Measurements from ENCODE around the gene MED28.

GRCh38 chr4:17681281-17682221 lies 67.1 kb downstream of the MED28 start:
- TF ChIP-seq, protein P1, sequence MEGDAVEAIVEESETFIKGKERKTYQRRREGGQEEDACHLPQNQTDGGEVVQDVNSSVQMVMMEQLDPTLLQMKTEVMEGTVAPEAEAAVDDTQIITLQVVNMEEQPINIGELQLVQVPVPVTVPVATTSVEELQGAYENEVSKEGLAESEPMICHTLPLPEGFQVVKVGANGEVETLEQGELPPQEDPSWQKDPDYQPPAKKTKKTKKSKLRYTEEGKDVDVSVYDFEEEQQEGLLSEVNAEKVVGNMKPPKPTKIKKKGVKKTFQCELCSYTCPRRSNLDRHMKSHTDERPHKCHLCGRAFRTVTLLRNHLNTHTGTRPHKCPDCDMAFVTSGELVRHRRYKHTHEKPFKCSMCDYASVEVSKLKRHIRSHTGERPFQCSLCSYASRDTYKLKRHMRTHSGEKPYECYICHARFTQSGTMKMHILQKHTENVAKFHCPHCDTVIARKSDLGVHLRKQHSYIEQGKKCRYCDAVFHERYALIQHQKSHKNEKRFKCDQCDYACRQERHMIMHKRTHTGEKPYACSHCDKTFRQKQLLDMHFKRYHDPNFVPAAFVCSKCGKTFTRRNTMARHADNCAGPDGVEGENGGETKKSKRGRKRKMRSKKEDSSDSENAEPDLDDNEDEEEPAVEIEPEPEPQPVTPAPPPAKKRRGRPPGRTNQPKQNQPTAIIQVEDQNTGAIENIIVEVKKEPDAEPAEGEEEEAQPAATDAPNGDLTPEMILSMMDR (conservative IDR thresholded peaks at IDR 0.05; ENCODE audit: low read length) = no peak
- TF ChIP-seq EZH2phosphoT487 (IDR thresholded peaks at IDR 0.05; ENCODE audit: borderline replicate concordance) = no peak
